SK-N-SH (cell line): ENCODE data around the gene CCDC14. TPM values are rescaled to one million over a fixed set of nuclear protein-coding genes. Genes with fewer than 3 reads are reported as not detected.

Source experiments
- CTCF ChIA-PET: fragments of 300-600, 350-600 bp; formaldehyde crosslinking; extraction: SDS; loops from one replicate; lab custom pipeline; 2021; lab: Yijun Ruan, JAX
- POLR2A ChIA-PET: fragments of 350-600 bp; sonication (Branson Sonifier 250); formaldehyde crosslinking; extraction: SDS; loops from one replicate; lab custom pipeline; 2020; ENCODE audit warnings: antibody characterized with exemption, inconsistent platforms; lab: Yijun Ruan, JAX
- DNase-seq: peaks from one replicate; pipeline ENCODE4 v3.0.0; 2012
- H2AFZ ChIP-seq: fragments of 200-600 bp; sonication (generic); 2 replicates; pipeline ENCODE4 v1.8.1; 2016; ENCODE audit warnings: antibody characterized with exemption, mild to moderate bottlenecking, low read depth
- H3F3A ChIP-seq: fragments of 200-600 bp; sonication (generic); replicated peaks from 2 replicates; pipeline ENCODE3; 2016; ENCODE audit warnings: antibody characterized with exemption, mild to moderate bottlenecking; ENCODE audit not compliant: insufficient read depth
- H3K27ac ChIP-seq, 2 experiments: fragments of 200-500 bp in 1 of 2; fragments of 200-600 bp in 1 of 2; sonication (Bioruptor generic) in 1 of 2; sonication (generic), shearing (Covaris generic) in 1 of 2; 2 replicates each; pipeline versions ENCODE4 v1.5.1 to v1.6.1; 2014 to 2016; ENCODE audit warnings: low read depth in 2 of 2, inconsistent platforms in 1 of 2, low read length in 1 of 2, mild to moderate bottlenecking in 1 of 2, mixed read lengths in 1 of 2
- H3K27me3 ChIP-seq: fragments of 200-600 bp; sonication (generic), shearing (Covaris generic); 2 replicates; pipeline ENCODE4 v1.6.1; 2016; ENCODE audit warnings: mixed run types; ENCODE audit not compliant: insufficient read depth
- H3K36me3 ChIP-seq, 2 experiments: fragments of 200-500 bp in 1 of 2; fragments of 200-600 bp in 1 of 2; sonication (Bioruptor generic) in 1 of 2; sonication (generic) in 1 of 2; replicated peaks in 1 of 2; 2 replicates each; pipeline versions ENCODE3 to v1.5.1; 2014 to 2016; ENCODE audit warnings: low read length in 1 of 2, mild to moderate bottlenecking in 1 of 2; ENCODE audit not compliant: insufficient read depth in 2 of 2, control insufficient read depth in 1 of 2
- H3K4me1 ChIP-seq, 2 experiments: fragments of 200-500 bp in 1 of 2; fragments of 200-600 bp in 1 of 2; sonication (Bioruptor generic) in 1 of 2; sonication (generic), shearing (Covaris generic) in 1 of 2; 2 replicates each; pipeline versions ENCODE4 v1.5.1 to v1.6.1; 2014 to 2016; ENCODE audit warnings: low read depth in 1 of 2, low read length in 1 of 2, mixed run types in 1 of 2; ENCODE audit not compliant: insufficient read depth in 2 of 2, control insufficient read depth in 1 of 2
- H3K4me2 ChIP-seq: fragments of 200-600 bp; sonication (generic), shearing (Covaris generic); 2 replicates; pipeline ENCODE4 v1.6.1; 2017; ENCODE audit warnings: mixed run types
- H3K4me3 ChIP-seq, 2 experiments: fragments of 200-500 bp in 1 of 2; fragments of 200-600 bp in 1 of 2; sonication (Bioruptor generic) in 1 of 2; sonication (generic), shearing (Covaris generic) in 1 of 2; 2 replicates each; pipeline versions ENCODE4 v1.5.1 to v1.8.1; 2014 to 2016; ENCODE audit warnings: low read depth in 2 of 2, inconsistent platforms in 1 of 2, low read length in 1 of 2, mild to moderate bottlenecking in 1 of 2, mixed read lengths in 1 of 2, moderate library complexity in 1 of 2
- H3K79me2 ChIP-seq: fragments of 200-600 bp; sonication (generic); 2 replicates; pipeline ENCODE4 v1.8.1; 2017; ENCODE audit warnings: mild to moderate bottlenecking; ENCODE audit not compliant: insufficient read depth
- H3K9ac ChIP-seq: fragments of 200-600 bp; sonication (generic); 2 replicates; pipeline ENCODE4 v1.6.1; 2017; ENCODE audit warnings: mixed run types
- H3K9me2 ChIP-seq: fragments of 200-600 bp; sonication (generic); 2 replicates; pipeline ENCODE4 v1.6.1; 2017; ENCODE audit warnings: mixed run types
- H3K9me3 ChIP-seq: fragments of 200-600 bp; sonication (generic); 2 replicates; pipeline ENCODE4 v1.6.1; 2017; ENCODE audit warnings: mixed run types, mild to moderate bottlenecking, moderate library complexity
- H4K20me1 ChIP-seq: fragments of 200-600 bp; sonication (generic); 2 replicates; pipeline ENCODE4 v1.6.1; 2017; ENCODE audit warnings: mild to moderate bottlenecking, mixed run types; ENCODE audit not compliant: insufficient read depth
- CTCF ChIP-seq: fragments of 200-600 bp; sonication (generic); IDR thresholded peaks from 2 replicates; pipeline ENCODE4 v1.6.1; 2017; ENCODE audit warnings: antibody characterized with exemption, mild to moderate bottlenecking, moderate library complexity
- ELF1 ChIP-seq: IDR thresholded peaks from 2 replicates; pipeline ENCODE4 v1.4.0; 2012
- FOXM1 ChIP-seq: IDR thresholded peaks from 2 replicates; pipeline ENCODE4 v1.4.0; 2012; ENCODE audit warnings: low read depth, mild to moderate bottlenecking
- GATA2 ChIP-seq: sonication (generic); formaldehyde crosslinking; IDR thresholded peaks from 2 replicates; pipeline ENCODE4 v1.5.0; 2020; ENCODE audit warnings: mild to moderate bottlenecking, missing genetic modification reagents
- IRF3 ChIP-seq: fragments of 150-350 bp; IDR thresholded peaks from 2 replicates; pipeline ENCODE4 v1.6.1; 2016; ENCODE audit warnings: mild to moderate bottlenecking, low read depth, low read length
- MEF2A ChIP-seq: IDR thresholded peaks from 2 replicates; pipeline ENCODE4 v1.4.0; 2012; ENCODE audit warnings: low read depth, borderline replicate concordance
- NFIC ChIP-seq: IDR thresholded peaks from 2 replicates; pipeline ENCODE4 v1.4.0; 2012; ENCODE audit warnings: borderline replicate concordance
- NRF1 ChIP-seq: IDR thresholded peaks from 2 replicates; pipeline ENCODE4 v1.6.1; 2012; ENCODE audit warnings: low read depth, mild to moderate bottlenecking, low read length
- POLR2AphosphoS5 ChIP-seq: IDR thresholded peaks from 2 replicates; pipeline ENCODE4 v1.6.1; 2012; ENCODE audit warnings: low read depth, low read length
- RCOR1 ChIP-seq: fragments of 150-350 bp; IDR thresholded peaks from 2 replicates; pipeline ENCODE4 v1.6.1; 2017; ENCODE audit warnings: antibody characterized with exemption, low read length
- REST ChIP-seq: IDR thresholded peaks from 2 replicates; pipeline ENCODE4 v1.6.1; 2012; ENCODE audit warnings: mild to moderate bottlenecking, low read depth, low read length, moderate library complexity
- RFX5 ChIP-seq: IDR thresholded peaks from 2 replicates; pipeline ENCODE4 v1.6.1; 2012; ENCODE audit warnings: mild to moderate bottlenecking, improper control_type of control experiment, low read length
- RXRA ChIP-seq: IDR thresholded peaks from 2 replicates; pipeline ENCODE4 v1.4.0; 2012; ENCODE audit warnings: low read depth, mild to moderate bottlenecking, borderline replicate concordance
- SIN3A ChIP-seq: IDR thresholded peaks from 2 replicates; pipeline ENCODE4 v1.6.1; 2012; ENCODE audit warnings: low read depth, mild to moderate bottlenecking, low read length, moderate library complexity, borderline replicate concordance
- SMC3 ChIP-seq: IDR thresholded peaks from 2 replicates; pipeline ENCODE4 v1.6.1; 2012; ENCODE audit warnings: low read depth, low read length, improper control_type of control experiment
- TEAD4 ChIP-seq: IDR thresholded peaks from 2 replicates; pipeline ENCODE4 v1.4.0; 2012; ENCODE audit warnings: mild to moderate bottlenecking, borderline replicate concordance; ENCODE audit not compliant: insufficient read depth
- ZBTB33 ChIP-seq: IDR thresholded peaks from 2 replicates; pipeline ENCODE4 v1.4.0; 2012; ENCODE audit warnings: low read depth, borderline replicate concordance
- WGBS: methylation state at CpG from one replicate; pipeline ENCODE4 v1.1.6; 2017; ENCODE audit warnings: low lambda C conversion rate; 5-methylcytosine and 5-hydroxymethylcytosine counted together
- polyA plus RNA-seq, 3 experiments: library from polyadenylated mRNA; depleted of rRNA; stranded (reverse); fragments of >200 nt; gene quantifications; 2 replicates each; pipeline ENCODE4 v1.2.3, GENCODE V29; 2012

Gene CCDC14
- polyA plus RNA-seq, 1 of the 3 experiments (the other 2 are of a cell fraction): 147 TPM

- Histone ChIP-seq H3K27ac (no peak overlapping the region), H3K36me3 (no peaks in the 10 kb centered on the region), H3K79me2 (no peaks in the 10 kb centered on the region), H3F3A (peaks cover 2% of the 10 kb centered on the region), H3K27me3 (no peaks in the 10 kb centered on the region), H4K20me1 (no peaks in the 10 kb centered on the region), H3K4me3 (no peak overlapping the region), H3K9me3 (peaks cover 12% of the 10 kb centered on the region; the same call in 1 of the 2 replicates), H3K9me2 (no peaks in the 10 kb centered on the region), H3K4me2 (no peak overlapping the region), H3K4me1 (no peaks in the 10 kb centered on the region), H3K9ac (no peak overlapping the region), H2AFZ (no peak overlapping the region)
- ChIA-PET CTCF (interaction anchor here (1.5 kb wide), 1 partner anchor 9 kb away, joined by 3 read pairs; the partner anchor contains the start of gene MYLK), POLR2A (no interaction called here)
- no peak for TF ChIP-seq POLR2AphosphoS5
- TF ChIP-seq RXRA: no peak
- TF ChIP-seq TEAD4: no peak
- TF ChIP-seq RFX5: no peak
- TF ChIP-seq SIN3A: no peak
- no peak for TF ChIP-seq NFIC
- TF ChIP-seq SMC3: no peak
- no peak for TF ChIP-seq FOXM1
- no peak for TF ChIP-seq NRF1
- TF ChIP-seq GATA2 (CRISPR knock-in tag): no peak
- TF ChIP-seq ELF1: no peak
- no peak for TF ChIP-seq CTCF
- no peak for TF ChIP-seq IRF3
- TF ChIP-seq RCOR1: no peak
- no peak for TF ChIP-seq MEF2A
- no peak for TF ChIP-seq REST
- TF ChIP-seq ZBTB33: no peak
- DNase-seq: no peak
- WGBS: 79% methylated on average over 1 of the region's 1 CpG
These were observed 68.0 kb downstream of the CCDC14 start for GRCh38 chr3:123893012-123893411.
